Testis (tissue), 3 donors: ENCODE data around the gene ADAM8. TPM values are rescaled to one million over a fixed set of nuclear protein-coding genes. Genes with fewer than 3 reads are reported as not detected.

Source experiments
- DNase-seq: peaks from one replicate; pipeline ENCODE4 v3.0.0-alpha.2; 2019
- H3K27ac ChIP-seq, 2 donors: fragments of 200-600 bp; sonication (generic); one replicate each; pipeline ENCODE4 v1.5.1; 2019
- H3K27me3 ChIP-seq: fragments of 200-600 bp; sonication (generic); one replicate; pipeline ENCODE4 v1.5.1; 2019
- H3K36me3 ChIP-seq: fragments of 200-600 bp; sonication (generic); one replicate; pipeline ENCODE4 v1.5.1; 2017; ENCODE audit warnings: low read depth; ENCODE audit errors: missing control alignments
- H3K4me1 ChIP-seq: fragments of 200-600 bp; sonication (generic); one replicate; pipeline ENCODE4 v1.5.1; 2019
- H3K4me3 ChIP-seq, 2 donors: fragments of 200-600 bp; sonication (generic); one replicate each; pipeline ENCODE4 v1.5.1; 2017 to 2019
- H3K9me3 ChIP-seq: fragments of 200-600 bp; sonication (generic); one replicate; pipeline ENCODE4 v1.5.1; 2017
- CTCF ChIP-seq, 3 experiments: fragments of 450-650 bp in 2 of 3; fragments of 200-600 bp in 1 of 3; sonication (generic) in 1 of 3; IDR thresholded peaks; one replicate each; pipeline ENCODE4 v1.5.1; 2016 to 2019; ENCODE audit warnings: antibody characterized with exemption in 3 of 3, mild to moderate bottlenecking in 2 of 3, moderate library complexity in 1 of 3
- POLR2A ChIP-seq: fragments of 450-650 bp; IDR thresholded peaks from one replicate; pipeline ENCODE4 v1.6.1; 2017; ENCODE audit warnings: antibody characterized with exemption, mild to moderate bottlenecking, moderate library complexity
- WGBS, 2 donors: methylation state at CpG; one replicate each; pipeline ENCODE4 v1.1.5; 2018; 5-methylcytosine and 5-hydroxymethylcytosine counted together
- intact Hi-C: fragments of 100-400 bp; cut with DNase I; formaldehyde crosslinking; loops from one replicate; pipeline ENCODE4 v1.15.1; 2023; ENCODE audit warnings: low total_unique reads
- polyA plus RNA-seq: library from polyadenylated mRNA; stranded (reverse); fragments of 350-450 nt; fragmentation: Illumina TruSeq; extraction: RNeasy Lipid Tissue Mini Kit (QIAGEN cat#74804); gene quantifications from one replicate; pipeline ENCODE4 v1.2.3, GENCODE V29; 2014; ENCODE audit warnings: low read depth, low replicate concordance; ENCODE audit not compliant: insufficient read depth
- total RNA-seq, 2 donors: library from RNA; depleted of rRNA; stranded (reverse); fragments of >200 nt; gene quantifications; one replicate each; pipeline ENCODE4 v1.2.3, GENCODE V29; 2016

The ADAM8 gene
- total and polyA plus RNA-seq, 3 donors from 2014 or later: 3.5 to 14.6 (median 12.8) TPM

GRCh38 chr10:133257489-133258065 is 19.1 kb downstream of the ADAM8 start:
- Histone ChIP-seq H3K9me3 (no peaks in the 10 kb centered on the region), H3K36me3 (no peaks in the 10 kb centered on the region), H3K4me3 (no peak overlapping the region), H3K4me1 (peaks cover 51% of the 10 kb centered on the region), H3K27ac (peak overlapping the region in 1 of 2 donors; percentile 44), H3K27me3 (no peaks in the 10 kb centered on the region)
- TF ChIP-seq CTCF (IDR thresholded peaks at IDR 0.05): peak in 1 of 3 experiments; percentile 13
- TF ChIP-seq POLR2A: no peak
- DNase-seq: peak; percentile 85
- intact Hi-C loops: no loop called here
- 34 to 55% methylated on average over 22 to 27 of the region's 27 CpGs for WGBS, 2 donors

GRCh38 chr10:133255323-133255722 is 21.3 kb downstream of the ADAM8 start:
- no peak for DNase-seq
- peak overlapping the region in 1 of 2 donors; percentile 53 for H3K27ac ChIP-seq
- no peaks in the 10 kb centered on the region for H3K9me3 ChIP-seq
- intact Hi-C loops: no loop called here
- no peaks in the 10 kb centered on the region for H3K36me3 ChIP-seq
- H3K4me1 ChIP-seq: peaks cover 70% of the 10 kb centered on the region
- TF ChIP-seq POLR2A (no peak), CTCF (IDR thresholded peaks at IDR 0.05) (no peak)
- 72 to 98% methylated on average over 8 to 15 of the region's 15 CpGs for WGBS, 2 donors
- H3K4me3 ChIP-seq: no peak overlapping the region
- H3K27me3 ChIP-seq: no peaks in the 10 kb centered on the region

GRCh38 chr10:133254421-133255120 is 22.1 kb downstream of the ADAM8 start:
- peak; percentile 81 for DNase-seq
- Histone ChIP-seq H3K4me3 (no peak overlapping the region), H3K36me3 (no peaks in the 10 kb centered on the region), H3K9me3 (no peaks in the 10 kb centered on the region), H3K27ac (peak overlapping the region in 1 of 2 donors; percentile 53), H3K4me1 (peaks cover 76% of the 10 kb centered on the region), H3K27me3 (no peaks in the 10 kb centered on the region)
- intact Hi-C loops: no loop called here
- 27 to 47% methylated on average over 11 to 13 of the region's 13 CpGs for WGBS, 2 donors
- TF ChIP-seq CTCF (IDR thresholded peaks at IDR 0.05) (no peak), POLR2A (no peak)

GRCh38 chr10:133253361-133253955 is 23.2 kb downstream of the ADAM8 start:
- Histone ChIP-seq H3K27ac (peak overlapping the region in 1 of 2 donors; percentile 53), H3K9me3 (no peaks in the 10 kb centered on the region), H3K27me3 (no peaks in the 10 kb centered on the region), H3K36me3 (no peaks in the 10 kb centered on the region), H3K4me1 (peaks cover 87% of the 10 kb centered on the region), H3K4me3 (no peak overlapping the region)
- no peak for TF ChIP-seq CTCF (IDR thresholded peaks at IDR 0.05)
- TF ChIP-seq POLR2A: no peak
- intact Hi-C loops: no loop called here
- no peak for DNase-seq
- WGBS, 2 donors: 58 to 63% methylated on average over 22 of the region's 22 CpGs
